Left colon (tissue), 2 donors: ENCODE data around the gene MAPK4. TPM values are rescaled to one million over a fixed set of nuclear protein-coding genes. Genes with fewer than 3 reads are reported as not detected.

Experiments
- ATAC-seq: fragments of 200-7000 bp; cut with Tn5 transposase; one replicate; pipeline ENCODE4 v1.9.1; 2020; ENCODE audit warnings: mild to moderate bottlenecking, moderate library complexity
- DNase-seq, 2 donors: peaks; one replicate each; pipeline ENCODE4 v3.0.0-alpha.2; 2020
- intact Hi-C, 2 donors: fragments of 100-400 bp; cut with DNase I in 1 of 2; cut with micrococcal nuclease in 1 of 2; formaldehyde crosslinking; loops; one replicate each; pipeline versions ENCODE4 v1.11.2 to v1.14.0; 2022; cut with DNase I, micrococcal nuclease
- total RNA-seq, 2 donors: library from RNA; stranded (reverse); fragmentation: NEBNext Ultra II Directional; extraction: Animal tissue kit (Norgen Biotek cat#: 25700); gene quantifications; one replicate each; pipeline ENCODE4 v1.2.1, GENCODE V29; 2021
- donor health status: DM: no; HTN: no; CAD: no.
- donor health status: DM: yes; HTN: yes; CAD: no.

The MAPK4 gene
- total RNA-seq, 2 donors from 2014 or later, result 0.12 to 1.6 TPM

DNA sequence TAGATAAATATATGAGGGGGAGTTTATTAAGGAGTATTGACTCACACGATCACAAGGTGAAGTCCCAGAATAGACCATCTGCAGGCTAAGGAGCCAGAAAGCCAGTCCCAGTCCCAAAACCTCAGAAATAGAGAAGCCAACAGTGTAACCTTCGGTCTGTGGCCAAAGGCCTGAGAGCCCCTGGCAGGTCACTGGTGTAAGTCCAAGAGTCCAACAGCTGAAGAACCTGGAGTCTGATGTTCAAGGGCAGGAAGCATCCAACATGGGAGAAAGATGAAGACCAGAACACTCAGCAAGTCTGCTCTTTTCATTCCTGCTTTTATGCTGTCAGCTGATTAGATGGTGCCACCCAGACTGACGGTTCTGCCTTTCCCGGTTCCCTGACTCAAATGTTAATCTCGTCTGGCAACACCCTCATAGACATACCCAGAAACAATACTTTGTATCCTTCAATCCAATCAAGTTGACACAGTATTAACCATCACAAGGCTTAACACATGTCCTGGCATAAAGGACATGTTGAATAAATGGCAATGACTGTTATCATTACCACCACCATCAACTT lies 56.7 kb downstream of the MAPK4 start:
- DNase-seq (no peak), ATAC-seq (no peak)
- intact Hi-C loops, result no loop called here

DNA sequence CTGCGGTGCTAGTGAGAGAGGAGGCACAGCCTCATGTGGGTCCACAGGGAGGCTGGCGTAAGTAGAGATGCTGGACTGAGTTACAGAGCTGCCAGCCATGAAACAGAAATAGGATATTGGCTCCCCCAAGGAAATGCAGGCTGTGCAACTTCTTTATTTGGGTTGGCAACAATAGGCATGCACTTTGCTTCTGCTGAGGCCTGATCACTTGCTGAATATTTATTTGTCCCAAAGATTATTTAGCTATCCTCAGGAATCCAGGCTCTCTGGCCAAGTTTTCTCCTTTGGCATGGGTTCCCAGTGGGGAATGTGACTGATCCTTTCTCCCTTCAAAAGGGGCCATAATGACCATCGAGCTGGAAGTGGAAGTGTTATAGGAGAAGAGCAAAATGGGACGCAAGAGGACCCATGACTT lies 60.0 kb downstream of the MAPK4 start:
- DNase-seq (no peak), ATAC-seq (no peak)
- intact Hi-C loops, result no loop called here

DNA sequence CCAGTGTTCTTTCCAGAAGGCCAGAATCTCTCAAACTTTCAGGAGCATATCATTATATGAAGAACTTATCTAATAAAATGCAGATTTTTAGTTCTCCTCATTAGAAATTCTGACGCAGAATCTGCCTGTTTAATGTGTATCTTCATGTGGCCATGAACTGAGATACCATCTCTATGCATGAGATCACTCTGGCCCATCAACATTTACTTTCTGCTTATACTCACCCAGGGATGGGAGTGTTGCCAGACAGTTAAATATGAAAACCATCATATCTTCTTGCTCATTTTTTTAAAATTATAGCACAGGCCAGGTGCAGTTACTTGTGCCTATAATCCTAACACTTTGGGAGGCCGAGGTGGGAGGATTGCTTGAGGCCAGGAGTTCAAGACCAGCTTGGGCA lies 60.4 kb downstream of the MAPK4 start:
- ATAC-seq (no peak), DNase-seq (no peak)
- intact Hi-C loops, result no loop called here

DNA sequence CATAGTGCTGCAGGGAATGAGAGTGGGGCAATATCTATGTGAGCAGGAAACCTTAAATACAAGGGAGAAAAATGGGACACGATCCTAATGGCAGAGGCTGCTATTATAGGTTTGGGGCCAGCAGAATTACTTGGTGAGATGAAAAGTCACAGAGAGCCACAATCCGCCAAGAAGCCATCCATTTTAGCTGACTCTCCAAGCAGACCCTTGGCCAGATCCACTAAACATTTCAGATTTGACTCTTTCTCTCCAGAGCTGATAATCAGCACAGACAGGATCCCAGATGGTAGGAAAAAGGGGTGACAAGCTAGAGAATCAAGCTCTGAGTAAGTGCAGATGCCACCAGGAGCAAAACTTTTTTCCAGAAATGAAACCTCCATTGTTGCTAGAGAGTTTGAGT lies 61.5 kb downstream of the MAPK4 start:
- intact Hi-C loops, result no loop called here
- DNase-seq (no peak), ATAC-seq (no peak)

DNA sequence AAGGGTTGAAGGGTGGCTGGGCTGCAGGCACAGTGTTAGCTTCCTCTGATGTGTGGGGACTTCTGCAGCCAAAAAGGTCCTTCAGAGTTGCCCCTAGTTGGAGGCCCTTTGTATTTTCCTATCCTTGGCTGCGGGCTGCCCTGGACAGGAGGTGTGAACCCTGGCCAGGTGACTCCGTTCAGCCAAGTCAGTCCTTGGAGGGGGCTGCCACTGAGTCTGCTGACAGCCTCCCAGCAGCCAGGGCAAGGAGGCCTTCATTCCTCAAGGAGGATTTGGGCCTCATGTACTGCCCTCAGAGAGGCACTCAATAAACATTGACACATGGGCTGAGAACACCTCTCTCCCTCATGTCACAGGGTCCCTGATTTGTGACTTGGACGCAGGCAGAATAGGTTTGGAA lies 62.4 kb downstream of the MAPK4 start:
- intact Hi-C loops, result no loop called here
- DNase-seq, result no peak
- no peak for ATAC-seq

DNA sequence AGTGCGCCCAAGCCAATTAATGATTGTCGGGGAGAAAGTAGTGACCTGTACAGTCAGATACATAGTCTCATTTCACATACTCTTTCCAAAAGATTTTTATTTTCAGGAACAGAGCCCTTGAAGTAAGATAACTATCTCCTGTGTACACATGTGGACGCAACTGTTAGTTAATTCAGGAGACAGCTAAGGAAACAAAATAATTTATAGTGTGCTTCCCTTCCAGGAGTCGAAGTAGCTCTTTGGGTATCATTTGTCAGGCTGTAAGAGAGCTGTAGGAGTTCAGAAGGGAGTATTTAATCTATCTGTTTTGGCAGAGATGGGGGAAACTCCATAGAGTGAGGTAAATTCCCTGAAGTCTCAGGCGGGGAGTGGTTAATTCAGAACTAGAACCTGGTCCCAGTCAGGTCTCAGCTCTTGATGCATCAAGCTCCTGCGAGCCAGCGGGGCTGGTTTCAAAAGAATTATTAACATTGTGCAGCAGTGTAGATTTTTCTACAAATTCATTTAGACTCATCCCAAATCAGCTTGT lies 63.0 kb downstream of the MAPK4 start:
- ATAC-seq, result no peak
- intact Hi-C loops, result no loop called here
- DNase-seq, result no peak

DNA sequence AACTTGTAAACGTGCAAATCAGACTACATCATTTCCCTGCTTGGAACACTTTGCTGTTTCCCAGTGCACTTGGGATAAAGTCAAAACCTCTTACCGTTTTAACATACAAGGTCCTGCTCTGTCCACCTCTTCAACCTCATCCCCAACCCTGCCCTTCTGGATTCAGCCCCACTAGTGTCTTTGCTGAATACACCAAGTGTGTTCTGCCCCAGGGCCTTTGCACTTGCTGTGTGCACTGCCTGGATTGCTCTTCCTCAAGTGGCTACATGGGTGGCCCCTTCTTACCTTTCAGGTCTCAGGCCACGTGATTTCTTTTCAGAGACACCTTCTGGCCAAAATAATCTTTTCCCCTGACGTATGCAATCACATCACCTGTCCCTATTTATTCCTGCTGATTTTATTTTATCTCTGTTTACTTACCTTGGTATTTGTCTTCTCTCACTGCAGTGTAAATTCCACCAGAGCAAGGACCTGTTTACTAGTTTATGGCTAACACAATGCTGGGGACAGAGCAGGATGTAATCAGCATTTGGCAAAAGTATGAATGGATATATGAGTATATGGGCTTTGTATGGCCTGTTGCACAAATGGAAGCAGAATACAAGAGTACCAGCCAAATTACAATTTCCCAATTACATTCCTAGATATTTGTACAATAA lies 63.9 kb downstream of the MAPK4 start:
- intact Hi-C loops, result no loop called here
- DNase-seq (no peak), ATAC-seq (no peak)

DNA sequence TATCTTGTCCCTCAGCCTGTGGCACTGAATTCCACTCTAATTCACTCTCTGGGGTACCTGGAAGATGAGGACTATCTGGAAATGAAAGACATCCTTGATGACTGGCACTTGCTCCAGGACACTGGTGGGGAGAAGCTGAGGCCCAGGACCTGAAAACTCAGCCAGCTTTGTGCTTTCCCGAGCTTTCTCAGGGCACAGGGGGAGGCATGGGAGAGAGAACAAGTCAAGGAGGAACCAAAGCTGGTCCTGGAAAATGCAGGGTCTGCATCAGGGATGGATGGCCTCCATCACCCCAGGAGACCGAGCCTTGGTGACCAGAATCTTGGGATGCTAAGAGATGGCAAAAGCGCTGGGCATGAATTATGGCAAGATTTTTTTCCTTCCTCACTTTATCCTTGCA lies 65.1 kb downstream of the MAPK4 start:
- no peak for ATAC-seq
- intact Hi-C loops, result no loop called here

DNA sequence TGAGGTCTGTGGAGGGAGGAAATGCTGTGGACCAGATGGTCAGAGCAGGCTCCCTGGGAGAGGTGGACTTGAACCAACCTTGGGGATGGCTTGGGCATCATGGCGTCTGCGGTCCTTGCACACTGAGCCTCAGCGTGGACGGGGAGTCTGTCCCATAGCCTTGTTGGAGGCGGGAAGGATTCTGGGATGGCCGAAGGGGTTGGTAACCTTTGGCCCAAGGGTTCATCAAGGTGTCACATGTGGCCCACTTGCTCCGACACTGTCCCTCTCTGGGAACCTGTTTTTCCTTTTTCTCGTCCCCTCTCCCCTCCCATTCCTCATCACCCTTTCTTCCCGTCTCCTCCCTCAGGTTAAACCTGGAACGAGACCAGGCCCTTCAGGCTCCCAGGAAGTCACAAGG lies 66.4 kb downstream of the MAPK4 start:
- DNase-seq (no peak), ATAC-seq (no peak)
- intact Hi-C loops, result no loop called here

More for the DNA sequence above, 65.1 kb downstream of the MAPK4 start:
- DNase-seq, result no peak

DNA sequence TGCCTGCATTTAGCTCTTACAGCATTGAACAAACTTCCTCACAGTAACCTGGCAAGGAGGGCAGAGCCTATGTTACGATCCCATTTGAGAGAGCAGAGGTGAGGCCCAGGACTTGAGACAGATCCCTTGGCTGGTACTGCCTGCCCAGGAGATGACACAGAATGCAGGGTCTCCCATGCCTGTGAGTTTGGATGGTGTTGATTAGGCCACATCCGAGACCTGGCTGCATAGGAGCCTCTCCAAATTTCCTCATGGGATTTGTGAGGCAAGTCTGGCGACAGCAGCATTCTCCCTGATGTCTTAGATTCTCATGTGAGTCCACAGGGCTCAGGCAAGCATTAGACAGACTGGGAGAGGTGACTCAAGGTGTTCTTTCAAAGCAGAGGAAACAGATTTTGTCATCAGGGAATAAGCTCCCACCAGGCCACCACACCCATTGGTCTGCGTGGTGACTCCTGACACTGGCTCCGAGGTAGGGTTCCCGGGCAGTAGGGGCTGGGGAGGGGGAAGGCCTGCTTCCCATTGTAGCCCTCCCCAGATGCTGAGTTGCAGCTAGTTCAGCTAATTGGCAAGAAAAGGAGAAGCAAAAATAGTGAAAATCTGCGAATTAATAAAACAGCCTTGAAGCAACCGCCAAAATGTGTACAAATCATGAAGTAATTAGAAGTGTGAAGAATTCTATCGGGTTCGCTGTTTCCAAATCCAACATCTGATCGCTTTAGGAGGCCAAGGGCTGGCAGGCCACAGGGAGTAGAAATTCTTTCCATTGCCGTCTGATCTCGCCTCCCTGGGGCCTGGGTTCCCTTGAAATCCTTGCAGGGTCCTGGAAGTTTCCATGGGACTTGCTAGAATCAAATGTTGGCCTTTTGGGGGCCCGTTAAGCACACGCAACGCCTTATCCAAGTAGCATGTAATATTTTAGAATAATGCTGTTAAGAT lies 68.0 kb downstream of the MAPK4 start:
- DNase-seq (no peak), ATAC-seq (no peak)
- intact Hi-C loops, result no loop called here

DNA sequence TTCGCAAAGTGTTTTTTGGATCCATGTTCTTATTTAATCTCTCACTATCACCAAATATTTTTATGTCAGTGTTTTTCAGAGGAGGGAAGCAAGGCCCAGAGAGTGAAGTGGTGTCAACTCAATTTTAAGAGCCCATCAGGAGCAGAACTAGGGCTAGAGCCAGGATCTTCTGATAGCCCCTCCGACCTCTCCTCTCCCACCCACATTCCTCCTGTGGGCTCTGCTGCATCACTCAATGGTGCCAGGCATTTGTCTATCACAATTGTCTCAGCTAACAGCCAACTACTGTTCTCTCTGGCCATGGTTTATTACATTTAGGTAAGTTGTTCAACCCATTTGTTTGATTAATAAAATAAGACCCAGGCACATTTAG lies 68.6 kb downstream of the MAPK4 start:
- no peak for ATAC-seq
- DNase-seq, result no peak
- intact Hi-C loops, result no loop called here

DNA sequence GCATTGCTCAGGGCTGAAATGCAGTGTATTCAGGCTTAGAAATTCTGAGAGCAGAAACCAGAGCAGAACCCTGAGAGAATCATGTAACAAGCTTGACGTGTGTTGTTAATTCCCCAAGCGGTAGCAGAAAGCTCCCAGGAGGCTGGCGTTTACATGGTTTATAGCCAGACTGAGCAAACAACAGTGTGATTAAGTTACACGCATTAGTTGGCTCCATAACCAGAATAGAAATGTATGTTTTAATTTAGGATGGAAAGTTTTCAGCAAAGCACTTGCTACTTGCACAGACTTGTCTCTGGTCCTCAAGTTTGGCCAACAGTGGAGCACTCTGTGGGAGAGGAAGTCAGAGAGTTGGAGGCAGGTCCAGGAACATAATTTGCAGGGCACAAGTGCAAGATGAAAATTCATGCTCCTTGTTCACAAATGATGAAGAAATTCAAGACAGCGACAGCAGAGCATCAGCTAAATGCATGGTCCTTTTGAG lies 69.3 kb downstream of the MAPK4 start:
- DNase-seq (no peak), ATAC-seq (peak; percentile 37)
- intact Hi-C loops, result no loop called here

DNA sequence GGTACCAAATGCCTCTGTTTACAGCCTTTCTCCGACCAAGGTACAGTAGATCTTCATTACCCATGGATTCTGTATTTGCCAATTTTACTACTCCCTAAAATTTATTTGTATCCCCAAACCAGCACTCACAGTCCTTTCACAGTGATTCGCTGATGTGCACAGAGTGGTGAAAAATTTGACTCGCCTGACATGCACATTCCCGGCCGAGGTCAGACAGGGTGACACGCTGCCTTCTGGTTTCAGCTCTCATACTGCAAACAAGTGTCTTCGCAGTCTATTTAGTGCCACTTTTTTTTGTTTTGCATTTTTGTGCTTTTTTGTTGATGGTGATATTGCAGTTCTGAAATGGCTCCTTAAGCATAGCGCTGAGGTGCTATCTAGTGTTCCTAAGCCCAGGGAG lies 71.0 kb downstream of the MAPK4 start:
- no peak for DNase-seq
- intact Hi-C loops, result no loop called here
- no peak for ATAC-seq

DNA sequence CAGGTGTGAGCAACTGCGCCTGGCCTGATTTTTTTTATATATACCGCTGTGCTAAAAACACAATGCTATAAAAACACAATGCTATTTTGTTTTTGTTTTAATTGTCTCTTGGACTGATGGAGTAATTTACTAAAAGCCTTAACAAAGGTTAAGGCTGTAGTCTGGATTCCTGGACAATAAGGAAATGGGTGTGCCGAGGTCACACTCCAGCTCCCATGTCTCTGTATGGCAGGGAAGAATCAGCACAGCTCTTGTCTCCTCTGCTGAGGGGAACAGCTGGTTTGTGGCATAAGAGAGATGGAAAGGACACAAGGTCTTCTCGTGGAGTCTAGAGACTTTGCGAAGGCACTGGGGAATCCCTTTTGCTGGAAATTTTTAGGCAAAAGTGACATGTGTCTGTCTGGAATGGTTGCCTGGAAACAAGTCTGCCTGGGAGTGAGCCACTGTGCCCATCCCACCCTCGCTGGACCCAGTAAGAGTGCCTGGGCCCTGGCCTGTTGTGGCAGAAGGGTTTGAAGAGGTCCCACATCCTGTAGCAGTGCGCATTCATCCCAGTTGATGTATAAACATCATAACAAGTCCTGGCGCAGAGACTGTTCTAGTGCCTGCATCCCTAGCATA lies 73.1 kb downstream of the MAPK4 start:
- peak in 1 of 2 donors; percentile 33 for DNase-seq
- intact Hi-C loops, result no loop called here

DNA sequence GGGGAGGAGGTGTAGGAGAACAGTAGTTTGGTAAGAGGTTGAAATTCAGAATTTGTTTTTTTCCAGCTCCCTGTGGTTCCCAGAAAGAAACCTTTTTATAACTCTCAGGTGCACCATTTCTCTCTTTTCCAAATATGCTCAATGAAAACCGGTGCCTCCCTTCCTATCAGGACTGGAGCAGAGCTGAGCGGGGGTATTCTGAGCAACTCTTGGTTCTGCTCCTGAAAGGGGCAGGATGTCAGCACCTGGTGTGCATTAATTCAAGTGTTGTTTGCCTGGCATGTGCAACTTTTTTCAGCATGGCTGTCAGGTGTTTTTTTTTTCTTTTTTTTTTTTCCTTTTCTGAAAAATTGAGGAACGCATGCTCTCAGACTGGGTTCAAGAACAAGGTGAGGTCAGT lies 74.1 kb downstream of the MAPK4 start:
- intact Hi-C loops, result no loop called here
- DNase-seq (no peak), ATAC-seq (no peak)

More for the DNA sequence above, 73.1 kb downstream of the MAPK4 start:
- ATAC-seq, result peak; percentile 97

DNA sequence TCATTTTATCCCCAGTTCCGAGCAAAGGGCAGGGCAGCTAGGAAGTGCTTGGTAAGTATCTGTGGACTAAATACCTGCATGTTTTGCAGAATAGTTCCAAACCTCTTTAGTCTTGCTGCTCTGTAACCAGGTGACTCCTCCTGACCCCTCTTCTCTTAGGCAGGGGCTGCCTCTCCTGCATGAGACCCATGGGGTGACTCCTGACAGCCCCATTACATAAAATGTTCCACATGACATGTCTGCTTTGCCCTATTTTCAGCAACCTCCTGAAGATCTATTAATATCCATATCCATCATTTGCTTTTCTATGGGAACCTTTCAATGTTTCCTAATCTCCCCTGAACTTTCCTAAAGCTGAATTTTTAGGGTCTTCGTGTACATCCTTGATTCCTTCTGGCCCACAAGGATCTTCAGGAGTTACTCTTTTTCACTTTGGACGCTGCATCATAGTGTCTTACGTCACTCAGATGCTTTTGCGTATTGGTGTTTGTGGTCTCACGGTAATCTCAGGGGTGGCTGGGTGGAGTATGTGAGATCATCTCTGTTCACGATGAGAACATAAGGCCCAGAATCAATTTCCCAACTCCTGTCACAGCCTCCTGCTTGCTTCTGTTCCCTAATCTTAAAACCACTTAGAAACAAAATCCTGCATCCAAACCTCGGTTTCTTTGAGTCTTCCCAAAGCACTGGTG lies 76.6 kb downstream of the MAPK4 start:
- intact Hi-C loops, result no loop called here
- no peak for ATAC-seq

DNA sequence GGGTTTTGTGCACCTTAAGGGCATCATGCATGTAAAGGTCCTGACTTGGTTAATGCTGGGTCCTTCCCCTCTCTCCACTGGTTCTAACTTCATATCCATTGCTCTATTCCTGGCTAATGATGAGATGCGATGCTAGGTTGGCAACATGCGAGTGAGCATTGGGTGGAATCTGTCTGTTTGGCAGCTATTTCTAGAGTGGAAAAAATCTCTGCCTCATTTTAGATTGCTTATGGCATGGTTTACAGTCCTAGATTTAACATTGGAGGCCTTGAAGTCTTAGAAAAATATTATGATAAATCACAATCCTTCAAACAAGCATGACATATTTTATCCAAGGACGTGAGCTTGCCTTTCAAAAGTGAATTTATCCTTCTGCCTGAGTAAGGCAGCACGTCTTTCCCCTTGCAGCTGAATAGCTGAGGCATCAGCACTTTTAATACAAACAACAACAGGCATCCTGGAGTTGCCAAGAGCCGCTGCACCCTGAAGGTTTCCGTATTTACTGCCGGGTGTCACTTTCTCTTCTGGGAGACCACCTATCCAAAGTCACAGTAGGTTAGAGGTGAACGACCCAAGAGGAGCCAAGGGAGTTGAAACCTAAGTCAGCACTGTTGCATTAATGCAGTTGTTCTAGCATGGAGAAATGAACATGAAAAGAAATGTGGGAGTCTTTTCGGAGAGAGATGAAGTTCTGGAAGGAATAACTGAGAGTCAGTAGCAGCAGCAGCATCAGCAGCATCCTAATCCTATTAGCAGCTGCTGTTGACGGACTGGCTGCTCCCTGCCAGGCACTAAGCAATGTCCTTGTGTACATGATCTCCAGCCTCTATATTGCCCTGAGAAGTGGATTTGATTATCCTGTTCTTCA lies 78.4 kb downstream of the MAPK4 start:
- intact Hi-C loops, result no loop called here
- DNase-seq (no peak), ATAC-seq (no peak)

More for the DNA sequence above, 76.6 kb downstream of the MAPK4 start:
- DNase-seq, result no peak
